ENCODE measurements around the gene TP63.

DNA sequence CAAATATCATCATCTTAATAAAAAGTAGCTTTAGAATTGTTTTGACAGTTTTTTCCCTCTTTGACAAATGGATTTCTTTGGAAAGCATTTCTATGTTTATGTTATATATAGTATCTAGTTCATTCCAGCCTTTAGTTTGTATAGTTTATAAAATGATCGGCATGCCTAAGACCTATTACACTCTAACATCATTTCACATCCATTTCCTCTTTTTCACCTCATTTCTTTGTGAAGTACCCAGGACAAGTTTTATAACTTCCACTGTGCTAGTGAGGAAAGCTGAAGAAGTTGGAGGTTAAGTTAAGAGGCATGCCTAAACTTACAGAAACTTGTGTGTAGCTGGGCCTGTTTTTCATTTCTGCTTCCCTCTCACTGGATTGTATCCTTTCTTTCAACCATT, 178.4 kb downstream of the TP63 start:
- TF ChIP-seq, protein P1, sequence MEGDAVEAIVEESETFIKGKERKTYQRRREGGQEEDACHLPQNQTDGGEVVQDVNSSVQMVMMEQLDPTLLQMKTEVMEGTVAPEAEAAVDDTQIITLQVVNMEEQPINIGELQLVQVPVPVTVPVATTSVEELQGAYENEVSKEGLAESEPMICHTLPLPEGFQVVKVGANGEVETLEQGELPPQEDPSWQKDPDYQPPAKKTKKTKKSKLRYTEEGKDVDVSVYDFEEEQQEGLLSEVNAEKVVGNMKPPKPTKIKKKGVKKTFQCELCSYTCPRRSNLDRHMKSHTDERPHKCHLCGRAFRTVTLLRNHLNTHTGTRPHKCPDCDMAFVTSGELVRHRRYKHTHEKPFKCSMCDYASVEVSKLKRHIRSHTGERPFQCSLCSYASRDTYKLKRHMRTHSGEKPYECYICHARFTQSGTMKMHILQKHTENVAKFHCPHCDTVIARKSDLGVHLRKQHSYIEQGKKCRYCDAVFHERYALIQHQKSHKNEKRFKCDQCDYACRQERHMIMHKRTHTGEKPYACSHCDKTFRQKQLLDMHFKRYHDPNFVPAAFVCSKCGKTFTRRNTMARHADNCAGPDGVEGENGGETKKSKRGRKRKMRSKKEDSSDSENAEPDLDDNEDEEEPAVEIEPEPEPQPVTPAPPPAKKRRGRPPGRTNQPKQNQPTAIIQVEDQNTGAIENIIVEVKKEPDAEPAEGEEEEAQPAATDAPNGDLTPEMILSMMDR (IDR thresholded peaks at IDR 0.05; ENCODE audit: low read depth, low read length) = no peak
- no peak for TF ChIP-seq POLR2A (IDR thresholded peaks at IDR 0.05; ENCODE audit: extremely low read depth, insufficient read length)
- TF ChIP-seq, protein P2, sequence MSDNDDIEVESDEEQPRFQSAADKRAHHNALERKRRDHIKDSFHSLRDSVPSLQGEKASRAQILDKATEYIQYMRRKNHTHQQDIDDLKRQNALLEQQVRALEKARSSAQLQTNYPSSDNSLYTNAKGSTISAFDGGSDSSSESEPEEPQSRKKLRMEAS (IDR thresholded peaks at IDR 0.05; ENCODE audit: low read depth, low read length) = no peak
